HEK293 (cell line): ENCODE results near the gene HOTAIR.

ENCODE experiments used
- CTCF ChIP-seq: fragments of 450-650 bp; formaldehyde crosslinking; IDR thresholded peaks from 2 replicates; pipeline ENCODE4 v1.5.1; 2016; ENCODE audit warnings: missing biosample characterization, missing genetic modification characterization
- MYNN ChIP-seq: fragments of 450-650 bp; formaldehyde crosslinking; IDR thresholded peaks from 2 replicates; pipeline ENCODE4 v1.5.1; 2016; ENCODE audit warnings: missing biosample characterization, missing genetic modification characterization, borderline replicate concordance
- ZNF23 ChIP-seq: fragments of 450-650 bp; formaldehyde crosslinking; IDR thresholded peaks from 2 replicates; pipeline ENCODE4 v1.5.1; 2016; ENCODE audit warnings: missing biosample characterization, missing genetic modification characterization, borderline replicate concordance
- ZNF24 ChIP-seq: fragments of 450-650 bp; formaldehyde crosslinking; IDR thresholded peaks from 2 replicates; pipeline ENCODE4 v1.5.1; 2016; ENCODE audit warnings: missing biosample characterization, missing genetic modification characterization
- ZNF248 ChIP-seq: fragments of 450-650 bp; formaldehyde crosslinking; IDR thresholded peaks from 2 replicates; pipeline ENCODE4 v1.5.1; 2017; ENCODE audit warnings: missing biosample characterization, missing genetic modification characterization
- ZNF280C ChIP-seq: fragments of 450-650 bp; formaldehyde crosslinking; IDR thresholded peaks from 2 replicates; pipeline ENCODE4 v1.5.1; 2016; ENCODE audit warnings: missing biosample characterization, missing genetic modification characterization
- ZNF629 ChIP-seq: fragments of 450-650 bp; formaldehyde crosslinking; IDR thresholded peaks from 2 replicates; pipeline ENCODE4 v1.5.1; 2017; ENCODE audit warnings: missing biosample characterization, missing genetic modification characterization
- ZNF830 ChIP-seq: fragments of 450-650 bp; IDR thresholded peaks from 2 replicates; pipeline ENCODE4 v1.5.0; 2018; ENCODE audit warnings: missing biosample characterization, missing genetic modification characterization, low read depth, mild to moderate bottlenecking, moderate library complexity
- TF ChIP-seq, protein P1 (sequence below): fragments of 450-650 bp; formaldehyde crosslinking; IDR thresholded peaks from 2 replicates; pipeline ENCODE4 v1.5.1; 2016; ENCODE audit warnings: missing biosample characterization, missing genetic modification characterization

GRCh38 chr12:54006559-54007220 lies 31.9 kb upstream of the HOTAIR start:
- TF ChIP-seq MYNN (tag by site-specific recombination) (no peak), ZNF830 (tag by site-specific recombination) (no peak), ZNF24 (tag by site-specific recombination) (no peak), CTCF (tag by site-specific recombination) (no peak), ZNF248 (no peak), ZNF280C (tag by site-specific recombination) (no peak), ZNF23 (tag by site-specific recombination) (no peak), ZNF629 (tag by site-specific recombination) (no peak)
- TF ChIP-seq, protein P1, sequence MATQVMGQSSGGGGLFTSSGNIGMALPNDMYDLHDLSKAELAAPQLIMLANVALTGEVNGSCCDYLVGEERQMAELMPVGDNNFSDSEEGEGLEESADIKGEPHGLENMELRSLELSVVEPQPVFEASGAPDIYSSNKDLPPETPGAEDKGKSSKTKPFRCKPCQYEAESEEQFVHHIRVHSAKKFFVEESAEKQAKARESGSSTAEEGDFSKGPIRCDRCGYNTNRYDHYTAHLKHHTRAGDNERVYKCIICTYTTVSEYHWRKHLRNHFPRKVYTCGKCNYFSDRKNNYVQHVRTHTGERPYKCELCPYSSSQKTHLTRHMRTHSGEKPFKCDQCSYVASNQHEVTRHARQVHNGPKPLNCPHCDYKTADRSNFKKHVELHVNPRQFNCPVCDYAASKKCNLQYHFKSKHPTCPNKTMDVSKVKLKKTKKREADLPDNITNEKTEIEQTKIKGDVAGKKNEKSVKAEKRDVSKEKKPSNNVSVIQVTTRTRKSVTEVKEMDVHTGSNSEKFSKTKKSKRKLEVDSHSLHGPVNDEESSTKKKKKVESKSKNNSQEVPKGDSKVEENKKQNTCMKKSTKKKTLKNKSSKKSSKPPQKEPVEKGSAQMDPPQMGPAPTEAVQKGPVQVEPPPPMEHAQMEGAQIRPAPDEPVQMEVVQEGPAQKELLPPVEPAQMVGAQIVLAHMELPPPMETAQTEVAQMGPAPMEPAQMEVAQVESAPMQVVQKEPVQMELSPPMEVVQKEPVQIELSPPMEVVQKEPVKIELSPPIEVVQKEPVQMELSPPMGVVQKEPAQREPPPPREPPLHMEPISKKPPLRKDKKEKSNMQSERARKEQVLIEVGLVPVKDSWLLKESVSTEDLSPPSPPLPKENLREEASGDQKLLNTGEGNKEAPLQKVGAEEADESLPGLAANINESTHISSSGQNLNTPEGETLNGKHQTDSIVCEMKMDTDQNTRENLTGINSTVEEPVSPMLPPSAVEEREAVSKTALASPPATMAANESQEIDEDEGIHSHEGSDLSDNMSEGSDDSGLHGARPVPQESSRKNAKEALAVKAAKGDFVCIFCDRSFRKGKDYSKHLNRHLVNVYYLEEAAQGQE: no peak
